H1 (cell line): ENCODE measurements around the gene PRPF4. TPM values are rescaled to one million over a fixed set of nuclear protein-coding genes. Genes with fewer than 3 reads are reported as not detected.

ENCODE experiments used
- CTCF ChIA-PET: fragments of 300-600 bp; sonication (Branson Sonifier 250); formaldehyde crosslinking; loops from one replicate; lab custom pipeline; 2021; ENCODE audit not compliant: partially characterized antibody; lab: Charles Lee
- POLR2A ChIA-PET: fragments of 300-600 bp; sonication (Branson Sonifier 250); formaldehyde crosslinking; loops from one replicate; lab custom pipeline; 2021; ENCODE audit warnings: inconsistent platforms; ENCODE audit not compliant: partially characterized antibody; lab: Charles Lee
- DNase-seq, 2 experiments: peaks; one replicate each; pipeline versions ENCODE4 v3.0.0 to v3.0.0-alpha.2; 2010 to 2022; ENCODE audit warnings: low spot score in 2 of 2, low read depth in 1 of 2, mixed read lengths in 1 of 2
- FAIRE-seq: peaks from 2 replicates; lab custom pipeline; 2011; peaks lifted over from hg19 to GRCh38; lab: Jason Lieb, UNC
- H2AFZ ChIP-seq: 2 replicates; pipeline ENCODE4 v1.8.1; 2012; ENCODE audit warnings: low read length, inconsistent platforms
- H2AK5ac ChIP-seq: 2 replicates; pipeline ENCODE4 v1.6.1; 2013; ENCODE audit warnings: low read depth, low read length
- H2BK120ac ChIP-seq: replicated peaks from 2 replicates; pipeline ENCODE3; 2013; ENCODE audit warnings: low read depth, low read length, inconsistent platforms
- H2BK12ac ChIP-seq: 2 replicates; pipeline ENCODE4 v1.6.1; 2013; ENCODE audit warnings: low read depth, low read length
- H2BK15ac ChIP-seq: 2 replicates; pipeline ENCODE4 v1.6.1; 2013; ENCODE audit warnings: low read length
- H2BK20ac ChIP-seq: 2 replicates; pipeline ENCODE4 v1.6.1; 2013; ENCODE audit warnings: low read length
- H2BK5ac ChIP-seq: 2 replicates; pipeline ENCODE4 v1.6.1; 2013; ENCODE audit warnings: low read depth, low read length
- H3K14ac ChIP-seq: 2 replicates; pipeline ENCODE4 v1.6.1; 2013; ENCODE audit warnings: inconsistent platforms; ENCODE audit not compliant: insufficient read length
- H3K18ac ChIP-seq: 2 replicates; pipeline ENCODE4 v1.6.1; 2013; ENCODE audit warnings: low read length; ENCODE audit errors: extremely low read depth
- H3K23ac ChIP-seq: 2 replicates; pipeline ENCODE4 v1.6.1; 2013; ENCODE audit warnings: inconsistent platforms; ENCODE audit not compliant: insufficient read length
- H3K23me2 ChIP-seq: 2 replicates; pipeline ENCODE4 v1.6.1; 2013; ENCODE audit warnings: low read depth, low read length
- H3K27ac ChIP-seq: 2 replicates; pipeline ENCODE4 v1.6.1; 2011; ENCODE audit warnings: low read depth, low read length, inconsistent platforms
- H3K27me3 ChIP-seq, 4 experiments: replicated peaks in 1 of 4; 1 replicate in 1 of 4; 2 replicates in 3 of 4; pipeline versions ENCODE4 v1.6.1 to v1.8.1; 2011 to 2013; ENCODE audit warnings: low read length in 3 of 4, mild to moderate bottlenecking in 3 of 4, inconsistent platforms in 2 of 4, mixed read lengths in 2 of 4, moderate library complexity in 1 of 4; ENCODE audit not compliant: control insufficient read depth in 3 of 4, insufficient read depth in 3 of 4; ENCODE audit errors: extremely low read depth in 1 of 4
- H3K36me3 ChIP-seq, 4 experiments: 2 replicates each; pipeline versions ENCODE4 v1.6.1 to v1.8.1; 2011 to 2013; ENCODE audit warnings: mild to moderate bottlenecking in 4 of 4, low read length in 3 of 4, moderate library complexity in 2 of 4, control low read depth in 1 of 4, inconsistent platforms in 1 of 4; ENCODE audit not compliant: insufficient read depth in 4 of 4, control insufficient read depth in 2 of 4
- H3K4ac ChIP-seq: replicated peaks from 2 replicates; pipeline ENCODE3; 2013; ENCODE audit warnings: low read length, low read depth, mixed read lengths, inconsistent platforms; ENCODE audit not compliant: insufficient read length
- H3K4me1 ChIP-seq, 4 experiments: replicated peaks in 1 of 4; 1 replicate in 1 of 4; 2 replicates in 3 of 4; pipeline versions ENCODE4 v1.6.1 to v1.8.1; 2011 to 2013; ENCODE audit warnings: low read length in 3 of 4, inconsistent platforms in 2 of 4, mixed read lengths in 1 of 4; ENCODE audit not compliant: insufficient read depth in 4 of 4, control insufficient read depth in 3 of 4
- H3K4me2 ChIP-seq, 2 experiments: 2 replicates each; pipeline versions ENCODE4 v1.6.1 to v1.8.1; 2011 to 2013; ENCODE audit warnings: low read depth in 2 of 2, low read length in 2 of 2, control low read depth in 1 of 2, inconsistent platforms in 1 of 2, mild to moderate bottlenecking in 1 of 2; ENCODE audit not compliant: insufficient read depth in 1 of 2
- H3K4me3 ChIP-seq, 4 experiments: fragments of 200-600, 300-600 bp in 1 of 4; sonication (generic), shearing (Covaris generic), sonication (Bioruptor Twin) in 1 of 4; 2 replicates each; pipeline versions ENCODE4 v1.5.1 to v1.8.1; 2011 to 2016; ENCODE audit warnings: low read length in 4 of 4, low read depth in 3 of 4, control low read depth in 2 of 4, inconsistent platforms in 2 of 4, mild to moderate bottlenecking in 2 of 4, mixed read lengths in 1 of 4, moderate library complexity in 1 of 4; ENCODE audit not compliant: insufficient read depth in 2 of 4; ENCODE audit errors: extremely low read depth in 1 of 4
- H3K56ac ChIP-seq: replicated peaks from 2 replicates; pipeline ENCODE3; 2013; ENCODE audit warnings: low read depth, mild to moderate bottlenecking, mixed read lengths, low read length, inconsistent platforms; ENCODE audit not compliant: insufficient read length
- H3K79me1 ChIP-seq: 2 replicates; pipeline ENCODE4 v1.6.1; 2013; ENCODE audit warnings: low read depth, low read length, control low read depth
- H3K79me2 ChIP-seq, 2 experiments: 2 replicates each; pipeline versions ENCODE4 v1.6.1 to v1.8.1; 2012 to 2013; ENCODE audit warnings: low read length in 2 of 2, mild to moderate bottlenecking in 2 of 2, inconsistent platforms in 1 of 2; ENCODE audit not compliant: insufficient read depth in 2 of 2, control insufficient read depth in 1 of 2
- H3K9ac ChIP-seq, 4 experiments: replicated peaks in 1 of 4; 1 replicate in 1 of 4; 2 replicates in 3 of 4; pipeline versions ENCODE4 v1.6.1 to v1.8.1; 2011 to 2013; ENCODE audit warnings: low read depth in 3 of 4, low read length in 3 of 4, control low read depth in 2 of 4, mild to moderate bottlenecking in 2 of 4, moderate library complexity in 2 of 4, inconsistent platforms in 1 of 4; ENCODE audit errors: extremely low read depth in 1 of 4
- H3K9me3 ChIP-seq, 2 experiments: 2 replicates each; pipeline versions ENCODE4 v1.6.1 to v1.8.1; 2012 to 2013; ENCODE audit warnings: mild to moderate bottlenecking in 2 of 2, moderate library complexity in 2 of 2, control low read depth in 1 of 2, inconsistent platforms in 1 of 2, low read depth in 1 of 2, low read length in 1 of 2, mixed read lengths in 1 of 2; ENCODE audit not compliant: insufficient read depth in 2 of 2
- H4K20me1 ChIP-seq, 2 experiments: replicated peaks in 1 of 2; 2 replicates each; pipeline versions ENCODE3 to v1.8.1; 2011 to 2013; ENCODE audit warnings: inconsistent platforms in 2 of 2, low read length in 2 of 2, mild to moderate bottlenecking in 1 of 2; ENCODE audit not compliant: insufficient read depth in 2 of 2, control insufficient read depth in 1 of 2
- H4K5ac ChIP-seq: 2 replicates; pipeline ENCODE4 v1.6.1; 2013; ENCODE audit warnings: low read length, low read depth, mixed read lengths, inconsistent platforms; ENCODE audit not compliant: insufficient read length
- H4K8ac ChIP-seq: 2 replicates; pipeline ENCODE4 v1.8.0; 2013; ENCODE audit warnings: mild to moderate bottlenecking, moderate library complexity, low read length, inconsistent platforms; ENCODE audit not compliant: insufficient read depth; ENCODE audit errors: extremely low read depth
- H4K91ac ChIP-seq: replicated peaks from 2 replicates; pipeline ENCODE3; 2013; ENCODE audit warnings: low read length, mixed read lengths, inconsistent platforms; ENCODE audit not compliant: insufficient read length
- CHD1 ChIP-seq: IDR thresholded peaks from 2 replicates; pipeline ENCODE4 v1.6.1; 2012; ENCODE audit warnings: low read depth, low read length, improper control_type of control experiment
- SUZ12 ChIP-seq: fragments of 200-600 bp; sonication (generic); IDR thresholded peaks from 2 replicates; pipeline ENCODE4 v1.6.1; 2012; ENCODE audit warnings: mild to moderate bottlenecking, inconsistent platforms, low read length, moderate library complexity, mixed read lengths
- TCF12 ChIP-seq: IDR thresholded peaks from 2 replicates; pipeline ENCODE4 v1.6.1; 2011; ENCODE audit warnings: low read depth, mild to moderate bottlenecking, low read length
- WGBS, 2 experiments: shearing (Covaris generic) in 1 of 2; methylation state at CpG; one replicate each; pipeline versions ENCODE4 v1.1.6 to v1.1.7; 2013 to 2015; ENCODE audit warnings: low lambda C conversion rate in 2 of 2, mixed read lengths in 2 of 2, inconsistent platforms in 1 of 2, low coverage in 1 of 2, missing lambda C conversion rate in 1 of 2; ENCODE audit not compliant: insufficient replicate concordance in 2 of 2, insufficient coverage in 1 of 2, insufficient read length in 1 of 2; ENCODE audit errors: extremely low coverage in 1 of 2, missing lambda C conversion rate in 1 of 2; 5-methylcytosine and 5-hydroxymethylcytosine counted together
- polyA plus RNA-seq, 7 experiments: library from polyadenylated mRNA; depleted of rRNA in 3 of 7; stranded (reverse) in 5 of 7; unstranded in 2 of 7; fragments of >200 nt in 5 of 7; fragments of 200-250 nt in 2 of 7; gene quantifications; 1 replicate in 5 of 7; 2 replicates in 1 of 7; 4 replicates in 1 of 7; pipeline versions ENCODE4 v1.2.1 to v1.2.3, GENCODE V29; 2011 to 2013; ENCODE audit warnings: missing spikeins in 2 of 7, mixed read lengths in 2 of 7
- total RNA-seq: library from RNA; stranded (reverse); fragmentation: NEBNext Ultra II Directional; extraction: Animal tissue kit (Norgen Biotek cat#: 25700); gene quantifications from 2 replicates; pipeline ENCODE4 v1.2.1, GENCODE V29; 2021
- TF ChIP-seq, protein P1 (sequence below): IDR thresholded peaks from 2 replicates; pipeline ENCODE4 v1.6.1; 2012; ENCODE audit warnings: low read length, inconsistent platforms

PRPF4 gene
- total and polyA plus RNA-seq, 2 of the 8 experiments (the other 6 are each of a cell fraction or from before 2014, with no cell fraction given): 15.2 to 33.4 TPM

DNA sequence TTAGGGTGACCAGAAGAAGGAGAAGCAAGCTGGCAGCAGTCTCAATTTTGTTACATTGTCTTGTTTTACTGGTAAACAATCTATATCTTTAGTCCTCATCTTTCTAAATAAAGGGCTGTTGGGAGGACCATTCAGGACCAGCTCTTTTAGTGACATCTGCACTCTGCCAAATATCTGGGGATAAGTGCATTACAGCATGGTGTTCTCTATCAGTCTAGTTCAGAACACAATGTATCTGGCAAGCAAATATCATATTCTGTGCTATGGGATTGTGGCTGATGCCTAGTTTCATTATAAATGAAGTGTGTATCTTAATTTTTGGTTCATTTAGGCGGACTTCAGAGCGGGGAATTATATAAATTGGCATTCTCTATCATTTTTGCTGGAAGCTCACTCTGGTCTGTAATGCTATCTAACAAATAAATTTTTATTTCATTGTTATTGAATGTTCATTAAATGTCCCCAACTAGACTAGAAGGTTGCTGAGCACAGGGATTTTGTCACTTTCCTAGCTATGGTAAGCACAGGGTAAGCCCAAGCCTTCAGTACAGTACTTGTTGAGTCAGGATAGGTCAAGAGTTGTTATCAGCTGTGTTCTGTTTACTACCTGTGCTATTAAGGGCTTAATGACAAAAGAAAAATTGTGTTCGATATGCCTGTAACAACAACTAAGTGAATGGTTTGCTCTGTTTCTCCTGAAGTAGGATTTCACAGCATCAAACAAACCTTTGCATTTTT lies 52.8 kb downstream of the PRPF4 start:
- POLR2A ChIA-PET: interaction anchor here (0.6 kb wide), 1 partner anchor 10 kb away, joined by 4 read pairs; no protein-coding TSS in a partner anchor
- Histone ChIP-seq H3K36me3 (no peaks in the 10 kb centered on the region), H2BK12ac (no peak overlapping the region), H3K18ac (no peak overlapping the region), H4K20me1 (no peaks in the 10 kb centered on the region), H4K8ac (no peak overlapping the region), H3K27ac (no peak overlapping the region), H3K4me1 (no peaks in the 10 kb centered on the region), H3K4me2 (no peak overlapping the region), H3K14ac (no peak overlapping the region), H2AFZ (no peak overlapping the region), H3K23me2 (no peaks in the 10 kb centered on the region), H2BK15ac (no peak overlapping the region), H3K79me2 (no peaks in the 10 kb centered on the region), H3K9me3 (no peaks in the 10 kb centered on the region), H3K27me3 (no peaks in the 10 kb centered on the region), H2BK5ac (no peak overlapping the region), H2BK20ac (no peak overlapping the region), H3K4ac (no peak overlapping the region), H3K79me1 (no peaks in the 10 kb centered on the region), H4K91ac (no peak overlapping the region), H4K5ac (no peak overlapping the region), H3K9ac (no peak overlapping the region), H3K4me3 (no peak overlapping the region), H3K56ac (no peak overlapping the region), H2BK120ac (no peak overlapping the region), H2AK5ac (no peak overlapping the region), H3K23ac (no peak overlapping the region)
- CTCF ChIA-PET: interaction anchor here (0.9 to 2.9 kb wide), 7 partner anchors 10 to 55 kb away, joined by 3 to 16 read pairs (median 3); partner anchors contain the start of gene WDR31
- DNase-seq (no peak), FAIRE-seq (no peak)
- TF ChIP-seq TCF12: no peak
- TF ChIP-seq, protein P1, sequence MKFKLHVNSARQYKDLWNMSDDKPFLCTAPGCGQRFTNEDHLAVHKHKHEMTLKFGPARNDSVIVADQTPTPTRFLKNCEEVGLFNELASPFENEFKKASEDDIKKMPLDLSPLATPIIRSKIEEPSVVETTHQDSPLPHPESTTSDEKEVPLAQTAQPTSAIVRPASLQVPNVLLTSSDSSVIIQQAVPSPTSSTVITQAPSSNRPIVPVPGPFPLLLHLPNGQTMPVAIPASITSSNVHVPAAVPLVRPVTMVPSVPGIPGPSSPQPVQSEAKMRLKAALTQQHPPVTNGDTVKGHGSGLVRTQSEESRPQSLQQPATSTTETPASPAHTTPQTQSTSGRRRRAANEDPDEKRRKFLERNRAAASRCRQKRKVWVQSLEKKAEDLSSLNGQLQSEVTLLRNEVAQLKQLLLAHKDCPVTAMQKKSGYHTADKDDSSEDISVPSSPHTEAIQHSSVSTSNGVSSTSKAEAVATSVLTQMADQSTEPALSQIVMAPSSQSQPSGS: no peak
- no peak for TF ChIP-seq SUZ12
- no peak for TF ChIP-seq CHD1
- 78% methylated on average over 3 of the region's 3 CpGs; no CpG with 5 or more reads in 1 of the 2 experiments for WGBS, 2 experiments
